SK-N-SH (cell line): ENCODE results near the gene WNT2. TPM values are rescaled to one million over a fixed set of nuclear protein-coding genes. Genes with fewer than 3 reads are reported as not detected.

ENCODE experiments used
- CTCF ChIA-PET: fragments of 300-600, 350-600 bp; formaldehyde crosslinking; extraction: SDS; loops from one replicate; lab custom pipeline; 2021; lab: Yijun Ruan, JAX
- POLR2A ChIA-PET: fragments of 350-600 bp; sonication (Branson Sonifier 250); formaldehyde crosslinking; extraction: SDS; loops from one replicate; lab custom pipeline; 2020; ENCODE audit warnings: antibody characterized with exemption, inconsistent platforms; lab: Yijun Ruan, JAX
- DNase-seq: peaks from one replicate; pipeline ENCODE4 v3.0.0; 2012
- H2AFZ ChIP-seq: fragments of 200-600 bp; sonication (generic); 2 replicates; pipeline ENCODE4 v1.8.1; 2016; ENCODE audit warnings: antibody characterized with exemption, mild to moderate bottlenecking, low read depth
- H3F3A ChIP-seq: fragments of 200-600 bp; sonication (generic); replicated peaks from 2 replicates; pipeline ENCODE3; 2016; ENCODE audit warnings: antibody characterized with exemption, mild to moderate bottlenecking; ENCODE audit not compliant: insufficient read depth
- H3K27ac ChIP-seq, 2 experiments: fragments of 200-500 bp in 1 of 2; fragments of 200-600 bp in 1 of 2; sonication (Bioruptor generic) in 1 of 2; sonication (generic), shearing (Covaris generic) in 1 of 2; 2 replicates each; pipeline versions ENCODE4 v1.5.1 to v1.6.1; 2014 to 2016; ENCODE audit warnings: low read depth in 2 of 2, inconsistent platforms in 1 of 2, low read length in 1 of 2, mild to moderate bottlenecking in 1 of 2, mixed read lengths in 1 of 2
- H3K27me3 ChIP-seq: fragments of 200-600 bp; sonication (generic), shearing (Covaris generic); 2 replicates; pipeline ENCODE4 v1.6.1; 2016; ENCODE audit warnings: mixed run types; ENCODE audit not compliant: insufficient read depth
- H3K36me3 ChIP-seq, 2 experiments: fragments of 200-500 bp in 1 of 2; fragments of 200-600 bp in 1 of 2; sonication (Bioruptor generic) in 1 of 2; sonication (generic) in 1 of 2; replicated peaks in 1 of 2; 2 replicates each; pipeline versions ENCODE3 to v1.5.1; 2014 to 2016; ENCODE audit warnings: low read length in 1 of 2, mild to moderate bottlenecking in 1 of 2; ENCODE audit not compliant: insufficient read depth in 2 of 2, control insufficient read depth in 1 of 2
- H3K4me1 ChIP-seq, 2 experiments: fragments of 200-500 bp in 1 of 2; fragments of 200-600 bp in 1 of 2; sonication (Bioruptor generic) in 1 of 2; sonication (generic), shearing (Covaris generic) in 1 of 2; 2 replicates each; pipeline versions ENCODE4 v1.5.1 to v1.6.1; 2014 to 2016; ENCODE audit warnings: low read depth in 1 of 2, low read length in 1 of 2, mixed run types in 1 of 2; ENCODE audit not compliant: insufficient read depth in 2 of 2, control insufficient read depth in 1 of 2
- H3K4me2 ChIP-seq: fragments of 200-600 bp; sonication (generic), shearing (Covaris generic); 2 replicates; pipeline ENCODE4 v1.6.1; 2017; ENCODE audit warnings: mixed run types
- H3K4me3 ChIP-seq, 2 experiments: fragments of 200-500 bp in 1 of 2; fragments of 200-600 bp in 1 of 2; sonication (Bioruptor generic) in 1 of 2; sonication (generic), shearing (Covaris generic) in 1 of 2; 2 replicates each; pipeline versions ENCODE4 v1.5.1 to v1.8.1; 2014 to 2016; ENCODE audit warnings: low read depth in 2 of 2, inconsistent platforms in 1 of 2, low read length in 1 of 2, mild to moderate bottlenecking in 1 of 2, mixed read lengths in 1 of 2, moderate library complexity in 1 of 2
- H3K79me2 ChIP-seq: fragments of 200-600 bp; sonication (generic); 2 replicates; pipeline ENCODE4 v1.8.1; 2017; ENCODE audit warnings: mild to moderate bottlenecking; ENCODE audit not compliant: insufficient read depth
- H3K9ac ChIP-seq: fragments of 200-600 bp; sonication (generic); 2 replicates; pipeline ENCODE4 v1.6.1; 2017; ENCODE audit warnings: mixed run types
- H3K9me2 ChIP-seq: fragments of 200-600 bp; sonication (generic); 2 replicates; pipeline ENCODE4 v1.6.1; 2017; ENCODE audit warnings: mixed run types
- H3K9me3 ChIP-seq: fragments of 200-600 bp; sonication (generic); 2 replicates; pipeline ENCODE4 v1.6.1; 2017; ENCODE audit warnings: mixed run types, mild to moderate bottlenecking, moderate library complexity
- H4K20me1 ChIP-seq: fragments of 200-600 bp; sonication (generic); 2 replicates; pipeline ENCODE4 v1.6.1; 2017; ENCODE audit warnings: mild to moderate bottlenecking, mixed run types; ENCODE audit not compliant: insufficient read depth
- CTCF ChIP-seq: fragments of 200-600 bp; sonication (generic); IDR thresholded peaks from 2 replicates; pipeline ENCODE4 v1.6.1; 2017; ENCODE audit warnings: antibody characterized with exemption, mild to moderate bottlenecking, moderate library complexity
- ELF1 ChIP-seq: IDR thresholded peaks from 2 replicates; pipeline ENCODE4 v1.4.0; 2012
- EZH2phosphoT487 ChIP-seq: fragments of 200-600 bp; sonication (generic); IDR thresholded peaks from 2 replicates; pipeline ENCODE4 v1.6.1; 2017; ENCODE audit warnings: low read depth, mixed run types, mild to moderate bottlenecking, antibody characterized with exemption, moderate library complexity, borderline replicate concordance
- FOXM1 ChIP-seq: IDR thresholded peaks from 2 replicates; pipeline ENCODE4 v1.4.0; 2012; ENCODE audit warnings: low read depth, mild to moderate bottlenecking
- GATA2 ChIP-seq: sonication (generic); formaldehyde crosslinking; IDR thresholded peaks from 2 replicates; pipeline ENCODE4 v1.5.0; 2020; ENCODE audit warnings: mild to moderate bottlenecking, missing genetic modification reagents
- IRF3 ChIP-seq: fragments of 150-350 bp; IDR thresholded peaks from 2 replicates; pipeline ENCODE4 v1.6.1; 2016; ENCODE audit warnings: mild to moderate bottlenecking, low read depth, low read length
- MAX ChIP-seq: IDR thresholded peaks from 2 replicates; pipeline ENCODE4 v1.4.0; 2012; ENCODE audit warnings: low read depth
- MEF2A ChIP-seq: IDR thresholded peaks from 2 replicates; pipeline ENCODE4 v1.4.0; 2012; ENCODE audit warnings: low read depth, borderline replicate concordance
- PBX3 ChIP-seq: IDR thresholded peaks from 2 replicates; pipeline ENCODE4; 2012
- RAD21 ChIP-seq: IDR thresholded peaks from 2 replicates; pipeline ENCODE4 v1.6.1; 2012; ENCODE audit warnings: mild to moderate bottlenecking, low read length
- RCOR1 ChIP-seq: fragments of 150-350 bp; IDR thresholded peaks from 2 replicates; pipeline ENCODE4 v1.6.1; 2017; ENCODE audit warnings: antibody characterized with exemption, low read length
- SMC3 ChIP-seq: IDR thresholded peaks from 2 replicates; pipeline ENCODE4 v1.6.1; 2012; ENCODE audit warnings: low read depth, low read length, improper control_type of control experiment
- TAF1 ChIP-seq: IDR thresholded peaks from 2 replicates; pipeline ENCODE4 v1.6.1; 2012; ENCODE audit warnings: low read depth, mild to moderate bottlenecking, low read length, moderate library complexity, borderline replicate concordance
- USF1 ChIP-seq: IDR thresholded peaks from 2 replicates; pipeline ENCODE4 v1.4.0; 2012; ENCODE audit warnings: low read depth, borderline replicate concordance
- USF2 ChIP-seq: fragments of 150-350 bp; IDR thresholded peaks from 2 replicates; pipeline ENCODE4 v1.6.1; 2017; ENCODE audit warnings: antibody characterized with exemption, low read length, low read depth, borderline replicate concordance
- WGBS: methylation state at CpG from one replicate; pipeline ENCODE4 v1.1.6; 2017; ENCODE audit warnings: low lambda C conversion rate; 5-methylcytosine and 5-hydroxymethylcytosine counted together
- polyA plus RNA-seq, 3 experiments: library from polyadenylated mRNA; depleted of rRNA; stranded (reverse); fragments of >200 nt; gene quantifications; 2 replicates each; pipeline ENCODE4 v1.2.3, GENCODE V29; 2012

WNT2 gene
- polyA plus RNA-seq, 1 of the 3 experiments (the other 2 are of a cell fraction): not detected

- Histone ChIP-seq H2AFZ (no peak overlapping the region), H3K9ac (no peak overlapping the region), H3K9me3 (no peaks in the 10 kb centered on the region), H3F3A (no peaks in the 10 kb centered on the region), H3K79me2 (no peaks in the 10 kb centered on the region), H4K20me1 (no peaks in the 10 kb centered on the region), H3K27ac (no peak overlapping the region), H3K4me2 (no peak overlapping the region), H3K4me1 (no peaks in the 10 kb centered on the region), H3K36me3 (no peaks in the 10 kb centered on the region), H3K4me3 (no peak overlapping the region), H3K9me2 (no peaks in the 10 kb centered on the region), H3K27me3 (peaks cover 46% of the 10 kb centered on the region; the same call in 1 of the 2 replicates)
- POLR2A ChIA-PET: no interaction called here
- CTCF ChIA-PET: interaction anchor here (0.6 to 1.4 kb wide), 2 partner anchors 9 to 10 kb away, joined by 3 read pairs; partner anchors contain the start of gene WNT2
- DNase-seq: no peak
- TF ChIP-seq PBX3 (no peak), CTCF (peak; percentile 49), FOXM1 (no peak), RCOR1 (no peak), RAD21 (peak; percentile 15; the same call in 1 of the 2 replicates), MAX (no peak)
- WGBS: 32% methylated on average over 5 of the region's 5 CpGs
Measured at GRCh38 chr7:117312593-117313580, 10.0 kb downstream of the WNT2 start.

- H3K27ac ChIP-seq: no peak overlapping the region
- no peaks in the 10 kb centered on the region for H3F3A ChIP-seq
- DNase-seq: no peak
- no peaks in the 10 kb centered on the region for H3K9me3 ChIP-seq
- H3K9ac ChIP-seq: no peak overlapping the region
- no peaks in the 10 kb centered on the region for H3K36me3 ChIP-seq
- H3K79me2 ChIP-seq: no peaks in the 10 kb centered on the region
- H3K4me3 ChIP-seq: no peak overlapping the region
- no peak overlapping the region for H3K4me2 ChIP-seq
- peaks cover 24% of the 10 kb centered on the region; the same call in 1 of the 2 replicates for H3K27me3 ChIP-seq
- TF ChIP-seq GATA2: no peak
- TF ChIP-seq PBX3: no peak
- TF ChIP-seq IRF3: no peak
- no peak for TF ChIP-seq EZH2phosphoT487
- TF ChIP-seq TAF1: no peak
- no peak for TF ChIP-seq SMC3
- TF ChIP-seq MAX: no peak
- TF ChIP-seq ELF1: no peak
- TF ChIP-seq MEF2A: no peak
- no peak for TF ChIP-seq USF2
- no peak for TF ChIP-seq USF1
- ChIA-PET CTCF (no interaction called here), POLR2A (no interaction called here)
- H4K20me1 ChIP-seq: no peaks in the 10 kb centered on the region
- no peak overlapping the region for H2AFZ ChIP-seq
- WGBS: 62% methylated on average over 1 of the region's 1 CpG
- H3K4me1 ChIP-seq: no peaks in the 10 kb centered on the region
- no peaks in the 10 kb centered on the region for H3K9me2 ChIP-seq
Measured at GRCh38 chr7:117308891-117309290, 14.0 kb downstream of the WNT2 start.
